AG04450 (cell line): ENCODE data around the gene FSTL4. TPM values are rescaled to one million over a fixed set of nuclear protein-coding genes. Genes with fewer than 3 reads are reported as not detected.

ENCODE experiments used
- CTCF ChIA-PET: fragments of 300-600, 350-600 bp; formaldehyde crosslinking; extraction: SDS; loops from one replicate; lab custom pipeline; 2022; ENCODE audit warnings: antibody characterized with exemption, inconsistent platforms; lab: Charles Lee
- POLR2A ChIA-PET: fragments of 350-600 bp; formaldehyde crosslinking; extraction: SDS; loops from one replicate; lab custom pipeline; 2021; ENCODE audit warnings: antibody characterized with exemption, inconsistent platforms; lab: Yijun Ruan, JAX
- DNase-seq: peaks from one replicate; pipeline ENCODE4 v3.0.0-alpha.2; 2011; ENCODE audit warnings: low read depth, low spot score
- H3K27ac ChIP-seq: one replicate; pipeline ENCODE4 v1.5.1; 2012; ENCODE audit warnings: low read depth, low read length, control low read depth
- H3K27me3 ChIP-seq: one replicate; pipeline ENCODE4 v1.6.0; 2012; ENCODE audit warnings: low read length; ENCODE audit not compliant: control insufficient read depth, insufficient read depth
- H3K4me3 ChIP-seq: 2 replicates; pipeline ENCODE4 v1.5.1; 2011; ENCODE audit warnings: mild to moderate bottlenecking, low read depth, low read length, control low read depth
- H3K9me3 ChIP-seq: 2 replicates; pipeline ENCODE4 v1.5.1; 2012; ENCODE audit warnings: low read length; ENCODE audit not compliant: control insufficient read depth, insufficient read depth
- CTCF ChIP-seq: IDR thresholded peaks from 2 replicates; pipeline ENCODE4 v1.5.1; 2011; ENCODE audit warnings: low read depth, low read length, control low read depth, inconsistent platforms
- polyA plus RNA-seq: library from polyadenylated mRNA; depleted of rRNA; stranded (reverse); fragments of >200 nt; gene quantifications from 2 replicates; pipeline ENCODE4 v1.2.3, GENCODE V29; 2011

The FSTL4 gene
- polyA plus RNA-seq, 1 experiment: 0.11 TPM

GRCh38 chr5:133393776-133394476 lies 218.4 kb downstream of the FSTL4 start:
- Histone ChIP-seq H3K9me3 (peaks cover 10% of the 10 kb centered on the region; the same call in 1 of the 2 replicates), H3K27me3 (peaks cover 5% of the 10 kb centered on the region), H3K4me3 (no peak overlapping the region), H3K27ac (no peak overlapping the region)
- ChIA-PET CTCF (no interaction called here), POLR2A (no interaction called here)
- DNase-seq: no peak
- TF ChIP-seq CTCF: no peak

GRCh38 chr5:133392448-133392847 lies 219.9 kb downstream of the FSTL4 start:
- H3K4me3 ChIP-seq: no peak overlapping the region
- ChIA-PET POLR2A (no interaction called here), CTCF (no interaction called here)
- H3K9me3 ChIP-seq: peaks cover 10% of the 10 kb centered on the region; the same call in 1 of the 2 replicates
- no peak for DNase-seq
- no peak overlapping the region for H3K27ac ChIP-seq
- no peak for TF ChIP-seq CTCF
- peaks cover 2% of the 10 kb centered on the region for H3K27me3 ChIP-seq

GRCh38 chr5:133391354-133392136 lies 220.8 kb downstream of the FSTL4 start:
- ChIA-PET POLR2A (no interaction called here), CTCF (no interaction called here)
- H3K27ac ChIP-seq: no peak overlapping the region
- no peak for TF ChIP-seq CTCF
- no peak overlapping the region for H3K4me3 ChIP-seq
- H3K9me3 ChIP-seq: peaks cover 10% of the 10 kb centered on the region; the same call in 1 of the 2 replicates
- peaks cover 2% of the 10 kb centered on the region for H3K27me3 ChIP-seq
- DNase-seq: no peak

- Histone ChIP-seq H3K27ac (no peak overlapping the region), H3K4me3 (no peak overlapping the region), H3K9me3 (peaks cover 10% of the 10 kb centered on the region; the same call in 1 of the 2 replicates), H3K27me3 (peaks cover 2% of the 10 kb centered on the region)
- CTCF ChIA-PET: no interaction called here
- no peak for TF ChIP-seq CTCF
- POLR2A ChIA-PET: no interaction called here
- DNase-seq: no peak
Measured at GRCh38 chr5:133390416-133391353, 221.7 kb downstream of the FSTL4 start.
